OCI-LY3 (cell line): ENCODE data around the gene CDH23.

Experiments
- H2AFZ ChIP-seq: fragments of 200-600, 300-600 bp; shearing (Covaris generic); 2 replicates; pipeline ENCODE4 v1.6.0; 2014; ENCODE audit warnings: antibody characterized with exemption, low read depth, low read length
- H3K27ac ChIP-seq: fragments of 200-600, 300-600 bp; sonication (generic); 2 replicates; pipeline ENCODE4 v1.5.1; 2014; ENCODE audit warnings: mild to moderate bottlenecking, low read length, moderate library complexity, mixed read lengths
- H3K27me3 ChIP-seq: fragments of 200-600, 300-600 bp; sonication (generic); 2 replicates; pipeline ENCODE4 v1.6.1; 2014; ENCODE audit warnings: low read depth, low read length, mixed read lengths
- H3K36me3 ChIP-seq: fragments of 200-600, 300-600 bp; sonication (generic); replicated peaks from 2 replicates; pipeline ENCODE3; 2014; ENCODE audit warnings: low read depth, low read length, mixed read lengths
- H3K4me1 ChIP-seq: fragments of 300-600, 200-600 bp; sonication (generic); 2 replicates; pipeline ENCODE4 v1.6.1; 2014; ENCODE audit warnings: low read length, mixed read lengths
- H3K4me2 ChIP-seq: fragments of 200-600, 300-600 bp; sonication (generic); 2 replicates; pipeline ENCODE4 v1.6.1; 2014; ENCODE audit warnings: low read length, mixed read lengths
- H3K4me3 ChIP-seq: fragments of 300-600, 200-600 bp; sonication (generic); 2 replicates; pipeline ENCODE4 v1.5.1; 2014; ENCODE audit warnings: antibody characterized with exemption, mild to moderate bottlenecking, low read length, moderate library complexity
- H3K79me2 ChIP-seq: fragments of 300-600, 200-600 bp; shearing (Covaris generic); 2 replicates; pipeline ENCODE4 v1.6.1; 2014; ENCODE audit warnings: mild to moderate bottlenecking, low read length, mixed read lengths
- H3K9ac ChIP-seq: fragments of 300-600, 200-600 bp; shearing (Covaris generic); 2 replicates; pipeline ENCODE4 v1.6.0; 2014; ENCODE audit warnings: mild to moderate bottlenecking, low read length, moderate library complexity
- H3K9me3 ChIP-seq: fragments of 200-600, 300-600 bp; shearing (Covaris generic); 2 replicates; pipeline ENCODE4 v1.6.1; 2014; ENCODE audit warnings: low read length, mixed read lengths; ENCODE audit not compliant: insufficient read depth
- H4K20me1 ChIP-seq: fragments of 200-600, 300-600 bp; sonication (generic); 2 replicates; pipeline ENCODE4 v1.6.1; 2016; ENCODE audit warnings: low read length, mixed read lengths; ENCODE audit not compliant: insufficient read depth
- CTCF ChIP-seq: fragments of 200-600, 300-600 bp; sonication (generic); IDR thresholded peaks from 2 replicates; pipeline ENCODE4 v1.5.1; 2014; ENCODE audit warnings: antibody characterized with exemption, low read length, low read depth
- EZH2phosphoT487 ChIP-seq: fragments of 200-600 bp; shearing (Covaris generic); IDR thresholded peaks from 2 replicates; pipeline ENCODE4 v1.6.1; 2018; ENCODE audit warnings: antibody characterized with exemption, mixed run types, low read depth

The CDH23 gene

DNA sequence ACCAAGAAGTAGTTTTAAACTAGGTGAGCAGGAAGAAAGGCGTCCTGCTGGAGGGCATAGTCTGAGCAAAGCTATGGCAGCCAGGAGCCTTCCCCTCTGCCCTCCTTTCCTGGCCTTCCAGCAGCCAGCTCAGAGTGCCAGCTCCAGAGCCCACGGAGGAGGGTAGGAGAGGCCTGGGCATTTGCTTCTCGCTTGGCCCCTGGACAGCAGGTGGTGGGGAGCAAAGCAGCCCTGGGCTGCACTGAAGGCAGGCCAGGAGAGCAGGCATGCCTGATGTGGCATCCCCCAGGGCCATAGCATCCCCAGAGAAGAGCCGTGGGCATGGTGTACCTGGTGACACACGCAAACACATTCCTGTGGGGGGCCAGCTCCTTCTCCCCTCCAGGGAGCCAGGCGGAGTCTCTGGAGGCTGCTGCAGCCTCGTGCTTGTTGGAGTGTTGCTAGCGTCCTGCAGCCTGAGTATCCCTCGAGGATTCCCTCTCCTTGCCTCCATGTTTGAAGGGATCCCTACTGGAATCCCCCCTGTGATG is 43.9 kb downstream of the CDH23 start:
- no peaks in the 10 kb centered on the region for H3K27me3 ChIP-seq
- H3K27ac ChIP-seq: no peak overlapping the region
- H3K4me3 ChIP-seq: no peak overlapping the region
- no peaks in the 10 kb centered on the region for H4K20me1 ChIP-seq
- no peak overlapping the region for H2AFZ ChIP-seq
- no peak overlapping the region for H3K4me2 ChIP-seq
- no peaks in the 10 kb centered on the region for H3K9me3 ChIP-seq
- no peaks in the 10 kb centered on the region for H3K79me2 ChIP-seq
- TF ChIP-seq CTCF (no peak), EZH2phosphoT487 (no peak)
- H3K36me3 ChIP-seq: no peaks in the 10 kb centered on the region
- no peak overlapping the region for H3K9ac ChIP-seq
- H3K4me1 ChIP-seq: 0 out of 2 replicates have a peak, but pooled peaks cover 5% of the 10 kb centered on the region

GRCh38 chr10:71442000-71442399 is 45.3 kb downstream of the CDH23 start:
- Histone ChIP-seq H3K9me3 (no peaks in the 10 kb centered on the region), H2AFZ (no peak overlapping the region), H3K9ac (no peak overlapping the region), H3K27me3 (no peaks in the 10 kb centered on the region), H3K4me3 (no peak overlapping the region), H3K4me2 (no peak overlapping the region), H3K27ac (no peak overlapping the region), H3K36me3 (no peaks in the 10 kb centered on the region), H3K79me2 (no peaks in the 10 kb centered on the region), H3K4me1 (0 out of 2 replicates have a peak, but pooled peaks cover 5% of the 10 kb centered on the region), H4K20me1 (no peaks in the 10 kb centered on the region)
- TF ChIP-seq EZH2phosphoT487 (no peak), CTCF (no peak)

- H2AFZ ChIP-seq: no peak overlapping the region
- TF ChIP-seq EZH2phosphoT487: no peak
- no peak for TF ChIP-seq CTCF
- H3K4me1 ChIP-seq: 0 out of 2 replicates have a peak, but pooled peaks cover 5% of the 10 kb centered on the region
- no peak overlapping the region for H3K27ac ChIP-seq
- no peaks in the 10 kb centered on the region for H3K27me3 ChIP-seq
- no peaks in the 10 kb centered on the region for H3K36me3 ChIP-seq
- no peaks in the 10 kb centered on the region for H3K9me3 ChIP-seq
- H4K20me1 ChIP-seq: no peaks in the 10 kb centered on the region
- no peak overlapping the region for H3K4me3 ChIP-seq
- H3K79me2 ChIP-seq: no peaks in the 10 kb centered on the region
- no peak overlapping the region for H3K4me2 ChIP-seq
- H3K9ac ChIP-seq: no peak overlapping the region
Measured at GRCh38 chr10:71442859-71443570, 46.3 kb downstream of the CDH23 start.

- TF ChIP-seq EZH2phosphoT487: no peak
- no peak for TF ChIP-seq CTCF
- Histone ChIP-seq H3K27me3 (no peaks in the 10 kb centered on the region), H3K9me3 (no peaks in the 10 kb centered on the region), H3K4me2 (no peak overlapping the region), H3K79me2 (no peaks in the 10 kb centered on the region), H3K4me3 (no peak overlapping the region), H4K20me1 (no peaks in the 10 kb centered on the region), H3K27ac (no peak overlapping the region), H3K9ac (no peak overlapping the region), H2AFZ (no peak overlapping the region), H3K36me3 (no peaks in the 10 kb centered on the region), H3K4me1 (0 out of 2 replicates have a peak, but pooled peaks cover 5% of the 10 kb centered on the region)
Measured at GRCh38 chr10:71443676-71444075, 47.0 kb downstream of the CDH23 start.
